Measurements from ENCODE around the gene GABRB1.

DNA sequence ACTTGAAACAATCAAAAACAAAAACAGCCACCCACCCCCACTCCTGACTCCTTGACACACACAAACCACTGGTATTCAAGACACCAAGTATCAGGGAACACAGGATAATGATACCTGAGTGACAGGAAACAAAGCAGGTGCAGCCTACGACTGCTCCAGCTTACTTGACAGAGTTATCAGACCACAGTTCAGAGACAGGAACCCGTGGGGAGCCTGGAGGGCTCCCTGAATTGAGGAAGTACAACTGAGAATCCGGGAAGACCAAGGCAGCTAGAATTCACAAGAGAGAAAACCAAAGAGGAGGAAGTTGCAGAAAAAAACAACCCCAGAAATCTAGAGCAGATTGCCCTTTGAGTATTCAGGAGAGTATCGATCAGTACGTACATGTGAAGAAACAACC lies 411.6 kb downstream of the GABRB1 start:
- TF ChIP-seq, protein P1, sequence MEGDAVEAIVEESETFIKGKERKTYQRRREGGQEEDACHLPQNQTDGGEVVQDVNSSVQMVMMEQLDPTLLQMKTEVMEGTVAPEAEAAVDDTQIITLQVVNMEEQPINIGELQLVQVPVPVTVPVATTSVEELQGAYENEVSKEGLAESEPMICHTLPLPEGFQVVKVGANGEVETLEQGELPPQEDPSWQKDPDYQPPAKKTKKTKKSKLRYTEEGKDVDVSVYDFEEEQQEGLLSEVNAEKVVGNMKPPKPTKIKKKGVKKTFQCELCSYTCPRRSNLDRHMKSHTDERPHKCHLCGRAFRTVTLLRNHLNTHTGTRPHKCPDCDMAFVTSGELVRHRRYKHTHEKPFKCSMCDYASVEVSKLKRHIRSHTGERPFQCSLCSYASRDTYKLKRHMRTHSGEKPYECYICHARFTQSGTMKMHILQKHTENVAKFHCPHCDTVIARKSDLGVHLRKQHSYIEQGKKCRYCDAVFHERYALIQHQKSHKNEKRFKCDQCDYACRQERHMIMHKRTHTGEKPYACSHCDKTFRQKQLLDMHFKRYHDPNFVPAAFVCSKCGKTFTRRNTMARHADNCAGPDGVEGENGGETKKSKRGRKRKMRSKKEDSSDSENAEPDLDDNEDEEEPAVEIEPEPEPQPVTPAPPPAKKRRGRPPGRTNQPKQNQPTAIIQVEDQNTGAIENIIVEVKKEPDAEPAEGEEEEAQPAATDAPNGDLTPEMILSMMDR (IDR thresholded peaks at IDR 0.05; ENCODE audit: control extremely low read depth in 1 of 3, insufficient read depth in 1 of 3, low read depth in 1 of 3, low read length in 3 of 3), result no peak
- TF ChIP-seq BCL11A (IDR thresholded peaks at IDR 0.05; ENCODE audit: low read depth in 2 of 2, low read length in 2 of 2) (no peak), RAD21 (IDR thresholded peaks at IDR 0.05 in 1 of 2, conservative IDR thresholded peaks at IDR 0.05 in 1 of 2; ENCODE audit: low read depth in 2 of 2, low read length in 2 of 2) (no peak), EGR1 (IDR thresholded peaks at IDR 0.05; ENCODE audit: borderline replicate concordance, low read depth, low read length) (no peak), RFX5 (IDR thresholded peaks at IDR 0.05; ENCODE audit: borderline replicate concordance, low read depth, low read length) (no peak)

All from H1 (cell line).